HG03064 (cell line): ENCODE measurements around the gene UBE2I.
"Not testable (repeated sequence)": the region's sequence is repeated elsewhere in the genome, so short reads cannot be mapped to it uniquely, and the experiment has no call there.

Experiments used
- ATAC-seq: cut with Tn5 transposase; IDR thresholded peaks from one replicate; pipeline ENCODE4 v1.9.1; 2021; ENCODE audit warnings: low read depth; ENCODE audit not compliant: unreplicated experiment

UBE2I gene

GRCh38 chr16:1308977-1309885 is at the start of gene UBE2I:
Gene UBE2I, plus strand, starts transcription at chr16:1309636. Its CDS starts 4,395 bp downstream, at chr16:1314031.
- peak; percentile 53 for ATAC-seq

GRCh38 chr16:1259760-1260068 is 49.7 kb upstream of the UBE2I start:
- no peak for ATAC-seq

GRCh38 chr16:1260101-1260680 is 49.2 kb upstream of the UBE2I start:
- no peak for ATAC-seq

- no peak for ATAC-seq
Measured at GRCh38 chr16:1261131-1261892, 48.1 kb upstream of the UBE2I start.

GRCh38 chr16:1262210-1262845 is 47.1 kb upstream of the UBE2I start:
- ATAC-seq: no peak

- ATAC-seq: no peak
Measured at GRCh38 chr16:1262846-1263221, 46.6 kb upstream of the UBE2I start.

GRCh38 chr16:1263591-1264344 is 45.7 kb upstream of the UBE2I start:
- no peak for ATAC-seq

GRCh38 chr16:1264345-1265089 is 44.9 kb upstream of the UBE2I start:
- no peak for ATAC-seq

- no peak for ATAC-seq
Measured at GRCh38 chr16:1265090-1265630, 44.3 kb upstream of the UBE2I start.

- ATAC-seq: no peak
Measured at GRCh38 chr16:1265826-1266225, 43.6 kb upstream of the UBE2I start.

GRCh38 chr16:1269418-1269817 is 40.0 kb upstream of the UBE2I start:
- not testable (repeated sequence) for ATAC-seq

GRCh38 chr16:1271380-1271723 is 38.1 kb upstream of the UBE2I start:
- ATAC-seq: no peak

- ATAC-seq: not testable (repeated sequence)
Measured at GRCh38 chr16:1271724-1272413, 37.6 kb upstream of the UBE2I start.

- ATAC-seq: no peak
Measured at GRCh38 chr16:1272453-1273198, 36.8 kb upstream of the UBE2I start.

- ATAC-seq: no peak
Measured at GRCh38 chr16:1273816-1274215, 35.6 kb upstream of the UBE2I start.

GRCh38 chr16:1274767-1275166 is 34.7 kb upstream of the UBE2I start:
- no peak for ATAC-seq

GRCh38 chr16:1275791-1276579 is 33.5 kb upstream of the UBE2I start:
- ATAC-seq: no peak

GRCh38 chr16:1276580-1276878 is 32.9 kb upstream of the UBE2I start:
- ATAC-seq: no peak
